Measurements from ENCODE around the gene ZNF414. TPM values are rescaled to one million over a fixed set of nuclear protein-coding genes. Genes with fewer than 3 reads are reported as not detected.

The ZNF414 gene
- polyA plus RNA-seq, 6 donors from 2014 or later, result 7.4 to 25.5 (median 11.7) TPM

DNA sequence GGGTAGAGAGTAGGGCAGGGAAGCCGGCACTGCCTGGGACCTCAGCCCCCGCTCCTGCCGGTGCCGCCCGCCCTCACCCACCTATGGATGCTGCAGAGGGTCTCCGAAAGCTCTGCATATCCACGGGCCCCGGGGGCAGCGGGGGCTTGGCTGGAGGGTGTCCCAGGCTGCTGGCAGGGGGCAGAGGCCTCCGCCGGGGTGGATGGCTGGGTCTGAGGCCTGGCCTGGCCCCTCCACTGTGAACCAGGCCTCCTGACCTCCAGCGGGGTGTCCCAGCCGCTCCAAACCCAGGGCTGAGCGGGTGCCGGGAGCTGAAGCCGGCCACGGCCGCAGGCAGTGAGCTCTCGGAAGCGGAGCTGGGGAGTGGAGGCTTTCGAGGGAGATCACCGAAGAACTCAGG lies 15.7 kb downstream of the ZNF414 start:
- H3K4me3 Mint-ChIP-seq, result no peak overlapping the region
- DNase-seq (no peak), ATAC-seq (ENCODE audit: low read depth in 2 of 2) (no peak)
- H3K27me3 Mint-ChIP-seq, result peaks cover 0 to 7% (median 0%) of the 10 kb centered on the region in 3 donors
- no peaks in the 10 kb centered on the region for H3K9me3 Mint-ChIP-seq
- no peaks in the 10 kb centered on the region for H3K36me3 Mint-ChIP-seq
- H3K4me1 Mint-ChIP-seq, result peaks cover 0 to 8% (median 7%) of the 10 kb centered on the region in 3 donors
- H3K27ac Mint-ChIP-seq, result peak overlapping the region in 1 of 6 donors; percentile 47

- H3K27me3 Mint-ChIP-seq, result no peaks in the 10 kb centered on the region
- ATAC-seq (ENCODE audit: low read depth in 2 of 2), result no peak
- H3K9me3 Mint-ChIP-seq, result no peaks in the 10 kb centered on the region
- no peak overlapping the region for H3K27ac Mint-ChIP-seq
- no peaks in the 10 kb centered on the region for H3K36me3 Mint-ChIP-seq
- H3K4me3 Mint-ChIP-seq, result no peak overlapping the region
- H3K4me1 Mint-ChIP-seq, result peaks cover 0 to 8% (median 4%) of the 10 kb centered on the region in 3 donors
- no peak for DNase-seq
These were observed 19.8 kb downstream of the ZNF414 start for GRCh38 chr19:8494158-8494557.

DNA sequence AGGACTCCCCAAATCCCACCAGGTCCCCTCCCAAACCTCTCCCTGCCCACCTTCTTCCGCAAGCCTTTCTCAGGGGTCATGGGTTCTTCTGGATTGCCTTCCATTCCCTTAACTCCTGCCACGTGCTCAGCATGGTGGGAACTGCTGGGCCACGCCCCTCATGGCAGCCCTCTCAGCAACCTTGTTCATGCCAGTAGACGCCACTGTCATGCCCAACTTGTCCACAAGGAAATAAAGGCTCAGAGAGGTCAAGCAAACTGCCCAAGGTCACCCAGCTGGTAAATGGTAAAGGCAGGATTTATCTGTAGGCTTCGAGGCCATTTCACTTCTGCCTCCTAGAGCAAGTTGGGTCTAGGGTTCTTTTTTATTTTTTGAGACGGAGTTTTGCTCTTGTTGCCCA lies 22.4 kb downstream of the ZNF414 start:
- ATAC-seq (ENCODE audit: low read depth in 2 of 2), result no peak

GRCh38 chr19:8490873-8491272 lies 23.1 kb downstream of the ZNF414 start:
- Mint-ChIP-seq H3K9me3 (no peaks in the 10 kb centered on the region), H3K36me3 (peaks cover 10 to 19% of the 10 kb centered on the region in 2 donors), H3K27me3 (no peaks in the 10 kb centered on the region), H3K4me1 (peaks cover 18 to 33% (median 21%) of the 10 kb centered on the region in 3 donors), H3K27ac (peak overlapping the region in 3 of 6 donors; percentile 37 to 77 (median 55)), H3K4me3 (no peak overlapping the region)
- ATAC-seq (ENCODE audit: low read depth in 2 of 2) (no peak), DNase-seq (no peak)

More for the DNA sequence above, 22.4 kb downstream of the ZNF414 start:
- peak overlapping the region in 1 of 6 donors; percentile 44 for H3K27ac Mint-ChIP-seq
- H3K4me3 Mint-ChIP-seq, result no peak overlapping the region
- peaks cover 18 to 29% (median 18%) of the 10 kb centered on the region in 3 donors for H3K4me1 Mint-ChIP-seq
- no peak for DNase-seq
- no peaks in the 10 kb centered on the region for H3K9me3 Mint-ChIP-seq
- peaks cover 10 to 19% of the 10 kb centered on the region in 2 donors for H3K36me3 Mint-ChIP-seq
- no peaks in the 10 kb centered on the region for H3K27me3 Mint-ChIP-seq

DNA sequence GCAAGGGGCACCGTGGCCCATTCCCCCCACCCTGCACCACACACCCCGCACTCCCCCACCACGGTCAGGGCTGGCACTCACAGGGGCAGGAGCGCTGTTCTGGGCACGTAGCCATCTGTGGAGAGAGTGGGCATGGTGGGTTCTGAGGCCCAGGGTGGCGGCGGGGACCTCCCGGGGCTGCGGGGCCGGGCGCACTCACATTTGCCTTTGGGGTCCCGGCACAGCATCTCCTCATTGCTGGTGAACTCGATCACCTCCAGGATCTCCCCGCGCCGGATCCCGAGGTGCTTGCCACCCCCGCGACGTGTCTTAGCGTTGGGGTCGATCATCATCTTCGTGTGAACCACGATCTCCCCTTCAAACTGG lies 23.6 kb downstream of the ZNF414 start:
- Mint-ChIP-seq H3K9me3 (no peaks in the 10 kb centered on the region), H3K4me3 (no peak overlapping the region), H3K36me3 (peaks cover 10 to 19% of the 10 kb centered on the region in 2 donors), H3K27ac (peak overlapping the region in 1 of 6 donors; percentile 55), H3K4me1 (peaks cover 18 to 33% (median 21%) of the 10 kb centered on the region in 3 donors), H3K27me3 (no peaks in the 10 kb centered on the region)
- DNase-seq, result no peak
- no peak for ATAC-seq (ENCODE audit: low read depth in 2 of 2)

GRCh38 chr19:8489561-8490394 lies 24.2 kb downstream of the ZNF414 start:
- Mint-ChIP-seq H3K36me3 (peaks cover 10 to 19% of the 10 kb centered on the region in 2 donors), H3K27ac (peak overlapping the region in 4 of 6 donors; percentile 29 to 84 (median 46)), H3K27me3 (no peaks in the 10 kb centered on the region), H3K4me1 (peaks cover 18 to 31% (median 21%) of the 10 kb centered on the region in 3 donors), H3K9me3 (no peaks in the 10 kb centered on the region), H3K4me3 (no peak overlapping the region)
- ATAC-seq (ENCODE audit: low read depth in 2 of 2) (peak in 1 of 2 donors; percentile 9), DNase-seq (no peak)

DNA sequence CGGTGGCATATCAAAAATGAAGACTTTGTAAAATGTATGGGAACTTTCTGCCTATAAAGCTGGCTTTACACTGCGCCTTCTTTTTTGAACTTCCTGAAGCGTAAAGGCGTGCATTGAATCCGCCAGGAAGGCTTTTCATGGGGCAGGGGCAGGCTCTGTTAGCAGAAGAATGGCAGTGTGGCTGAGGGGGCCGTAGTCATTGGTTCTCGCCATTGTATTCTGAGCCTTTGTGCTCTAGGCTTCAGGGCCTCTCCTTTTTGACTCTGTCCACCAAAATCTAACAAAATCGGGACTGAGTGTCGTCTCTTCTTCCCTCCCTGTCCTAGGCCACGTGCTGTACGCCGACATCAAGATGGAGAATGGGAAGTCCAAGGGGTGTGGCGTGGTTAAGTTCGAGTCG lies 25.6 kb downstream of the ZNF414 start:
- ATAC-seq (ENCODE audit: low read depth in 2 of 2) (no peak), DNase-seq (no peak)
- Mint-ChIP-seq H3K9me3 (no peaks in the 10 kb centered on the region), H3K4me3 (no peak overlapping the region), H3K27me3 (no peaks in the 10 kb centered on the region), H3K4me1 (peaks cover 18 to 28% (median 21%) of the 10 kb centered on the region in 3 donors), H3K27ac (peak overlapping the region in 3 of 6 donors; percentile 39 to 52 (median 44)), H3K36me3 (peaks cover 10 to 19% of the 10 kb centered on the region in 2 donors)

GRCh38 chr19:8487137-8487851 lies 26.7 kb downstream of the ZNF414 start:
- DNase-seq (no peak), ATAC-seq (ENCODE audit: low read depth in 2 of 2) (peak; percentile 58 to 59)
- Mint-ChIP-seq H3K9me3 (no peaks in the 10 kb centered on the region), H3K4me3 (peak overlapping the region in 7 of 8 donors; percentile 13 to 81 (median 25)), H3K27me3 (no peaks in the 10 kb centered on the region), H3K27ac (peak overlapping the region; percentile 67 to 92 (median 84)), H3K4me1 (peaks cover 18 to 33% (median 27%) of the 10 kb centered on the region in 3 donors), H3K36me3 (peaks cover 16 to 28% of the 10 kb centered on the region in 2 donors)

- Mint-ChIP-seq H3K4me1 (peaks cover 19 to 37% (median 30%) of the 10 kb centered on the region in 3 donors), H3K4me3 (peak overlapping the region in 3 of 8 donors; percentile 12 to 55 (median 38)), H3K36me3 (peaks cover 16 to 28% of the 10 kb centered on the region in 2 donors), H3K27ac (peak overlapping the region in 5 of 6 donors; percentile 60 to 90 (median 82)), H3K9me3 (no peaks in the 10 kb centered on the region), H3K27me3 (no peaks in the 10 kb centered on the region)
- DNase-seq (no peak), ATAC-seq (ENCODE audit: low read depth in 2 of 2) (no peak)
These were observed 27.3 kb downstream of the ZNF414 start for GRCh38 chr19:8486661-8487136.

DNA sequence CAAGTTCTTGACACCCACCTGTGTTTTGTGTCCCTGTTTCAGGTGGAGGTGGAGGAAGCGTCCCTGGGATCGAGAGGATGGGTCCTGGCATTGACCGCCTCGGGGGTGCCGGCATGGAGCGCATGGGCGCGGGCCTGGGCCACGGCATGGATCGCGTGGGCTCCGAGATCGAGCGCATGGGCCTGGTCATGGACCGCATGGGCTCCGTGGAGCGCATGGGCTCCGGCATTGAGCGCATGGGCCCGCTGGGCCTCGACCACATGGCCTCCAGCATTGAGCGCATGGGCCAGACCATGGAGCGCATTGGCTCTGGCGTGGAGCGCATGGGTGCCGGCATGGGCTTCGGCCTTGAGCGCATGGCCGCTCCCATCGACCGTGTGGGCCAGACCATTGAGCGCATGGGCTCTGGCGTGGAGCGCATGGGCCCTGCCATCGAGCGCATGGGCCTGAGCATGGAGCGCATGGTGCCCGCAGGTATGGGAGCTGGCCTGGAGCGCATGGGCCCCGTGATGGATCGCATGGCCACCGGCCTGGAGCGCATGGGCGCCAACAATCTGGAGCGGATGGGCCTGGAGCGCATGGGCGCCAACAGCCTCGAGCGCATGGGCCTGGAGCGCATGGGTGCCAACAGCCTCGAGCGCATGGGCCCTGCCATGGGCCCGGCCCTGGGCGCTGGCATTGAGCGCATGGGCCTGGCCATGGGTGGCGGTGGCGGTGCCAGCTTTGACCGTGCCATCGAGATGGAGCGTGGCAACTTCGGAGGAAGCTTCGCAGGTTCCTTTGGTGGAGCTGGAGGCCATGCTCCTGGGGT lies 28.2 kb downstream of the ZNF414 start:
- H3K36me3 Mint-ChIP-seq, result peaks cover 16 to 28% of the 10 kb centered on the region in 2 donors
- peaks cover 25 to 39% (median 35%) of the 10 kb centered on the region in 3 donors for H3K4me1 Mint-ChIP-seq
- H3K4me3 Mint-ChIP-seq, result no peak overlapping the region

GRCh38 chr19:8484331-8484894 lies 29.6 kb downstream of the ZNF414 start:
- DNase-seq, result no peak
- peaks cover 27 to 40% (median 35%) of the 10 kb centered on the region in 3 donors for H3K4me1 Mint-ChIP-seq
- H3K36me3 Mint-ChIP-seq, result peaks cover 16 to 28% of the 10 kb centered on the region in 2 donors
- no peak for ATAC-seq (ENCODE audit: low read depth in 2 of 2)
- H3K4me3 Mint-ChIP-seq, result no peak overlapping the region
- peak overlapping the region in 4 of 6 donors; percentile 29 to 64 (median 34) for H3K27ac Mint-ChIP-seq
- no peaks in the 10 kb centered on the region for H3K9me3 Mint-ChIP-seq
- no peaks in the 10 kb centered on the region for H3K27me3 Mint-ChIP-seq

More for the DNA sequence above, 28.2 kb downstream of the ZNF414 start:
- H3K27me3 Mint-ChIP-seq, result no peaks in the 10 kb centered on the region
- peak overlapping the region in 1 of 6 donors; percentile 82 for H3K27ac Mint-ChIP-seq
- no peaks in the 10 kb centered on the region for H3K9me3 Mint-ChIP-seq
- DNase-seq, result no peak
- no peak for ATAC-seq (ENCODE audit: low read depth in 2 of 2)

GRCh38 chr19:8483165-8483564 lies 30.8 kb downstream of the ZNF414 start:
- Mint-ChIP-seq H3K4me1 (peaks cover 29 to 41% (median 33%) of the 10 kb centered on the region in 3 donors), H3K27ac (peak overlapping the region in 1 of 6 donors; percentile 8), H3K27me3 (no peaks in the 10 kb centered on the region), H3K4me3 (peak overlapping the region in 1 of 8 donors; percentile 2), H3K36me3 (peaks cover 17 to 26% of the 10 kb centered on the region in 2 donors), H3K9me3 (no peaks in the 10 kb centered on the region)
- DNase-seq (no peak), ATAC-seq (ENCODE audit: low read depth in 2 of 2) (no peak)

Data from naive B cell (primary cell).